Gastrocnemius medialis (tissue), 4 donors: Measurements from ENCODE around the gene PRPH.

ENCODE experiments used
- CTCF ChIP-seq, 5 experiments: fragments of 450-650 bp in 3 of 5; fragments of 200-600 bp in 2 of 5; sonication (generic) in 2 of 5; IDR thresholded peaks in 4 of 5; conservative IDR thresholded peaks in 1 of 5; 1 replicate in 4 of 5; 2 replicates in 1 of 5; pipeline ENCODE4 v1.5.1; 2016 to 2019; ENCODE audit warnings: antibody characterized with exemption in 5 of 5, mild to moderate bottlenecking in 3 of 5, moderate library complexity in 3 of 5
- POLR2A ChIP-seq, 2 donors: fragments of 450-650 bp; IDR thresholded peaks; one replicate each; pipeline ENCODE4 v1.6.1; 2017; ENCODE audit warnings: antibody characterized with exemption in 2 of 2, mild to moderate bottlenecking in 2 of 2, moderate library complexity in 2 of 2

- TF ChIP-seq POLR2A (IDR thresholded peaks at IDR 0.05) (no peak), CTCF (IDR thresholded peaks at IDR 0.05 in 4 of 5, conservative IDR thresholded peaks at IDR 0.05 in 1 of 5) (no peak)
Observed at GRCh38 chr12:49298160-49298559, 3.2 kb downstream of the PRPH start.
